ENCODE measurements around the gene SYNE2.

SYNE2 gene

GRCh38 chr14:63878052-63878451, 25.2 kb downstream of the SYNE2 start:
- Histone ChIP-seq H3K4me1 (ENCODE audit: control insufficient read depth, insufficient read depth, low read length) (peaks cover 9% of the 10 kb centered on the region), H3K9me3 (ENCODE audit: control insufficient read depth, insufficient read depth, low read length) (no peaks in the 10 kb centered on the region), H3K9ac (ENCODE audit: low read depth, low read length) (no peak overlapping the region), H3K4me3 (ENCODE audit: low read depth, low read length) (no peak overlapping the region), H3K27me3 (ENCODE audit: control insufficient read depth, insufficient read depth, low read length) (no peaks in the 10 kb centered on the region), H3K36me3 (ENCODE audit: control insufficient read depth, insufficient read depth, low read length) (no peaks in the 10 kb centered on the region)

DNA sequence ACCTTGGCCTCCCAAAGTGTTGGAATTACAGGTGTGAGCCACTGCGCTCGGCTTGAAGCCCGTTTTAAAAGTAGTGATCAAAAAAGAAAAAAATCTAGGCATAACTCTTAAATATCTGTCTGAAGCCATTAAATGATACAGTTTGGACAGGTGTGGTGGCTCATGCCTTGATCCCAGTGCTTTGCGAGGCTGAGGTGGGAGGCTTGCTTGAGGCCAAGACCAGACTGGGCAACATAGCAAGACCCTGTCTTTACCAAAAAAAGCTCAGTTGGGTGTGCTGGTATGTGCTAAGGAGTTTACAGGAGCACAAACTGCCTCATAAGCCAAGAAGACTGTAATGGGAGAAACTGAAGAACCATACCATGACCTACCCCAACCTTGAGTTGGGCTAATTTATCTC, 26.0 kb downstream of the SYNE2 start:
- no peak overlapping the region for H3K9ac ChIP-seq (ENCODE audit: low read depth, low read length)
- H3K36me3 ChIP-seq (ENCODE audit: control insufficient read depth, insufficient read depth, low read length): no peaks in the 10 kb centered on the region

GRCh38 chr14:63881926-63882325, 29.1 kb downstream of the SYNE2 start:
- H3K9ac ChIP-seq (ENCODE audit: low read depth, low read length): no peak overlapping the region
- H3K4me1 ChIP-seq (ENCODE audit: control insufficient read depth, insufficient read depth, low read length): no peaks in the 10 kb centered on the region
- no peak overlapping the region for H3K4me3 ChIP-seq (ENCODE audit: low read depth, low read length)
- H3K9me3 ChIP-seq (ENCODE audit: control insufficient read depth, insufficient read depth, low read length): no peaks in the 10 kb centered on the region
- no peaks in the 10 kb centered on the region for H3K27me3 ChIP-seq (ENCODE audit: control insufficient read depth, insufficient read depth, low read length)
- no peaks in the 10 kb centered on the region for H3K36me3 ChIP-seq (ENCODE audit: control insufficient read depth, insufficient read depth, low read length)

More for the DNA sequence above, 26.0 kb downstream of the SYNE2 start:
- H3K9me3 ChIP-seq (ENCODE audit: control insufficient read depth, insufficient read depth, low read length): no peaks in the 10 kb centered on the region
- no peaks in the 10 kb centered on the region for H3K27me3 ChIP-seq (ENCODE audit: control insufficient read depth, insufficient read depth, low read length)
- H3K4me1 ChIP-seq (ENCODE audit: control insufficient read depth, insufficient read depth, low read length): peaks cover 8% of the 10 kb centered on the region
- H3K4me3 ChIP-seq (ENCODE audit: low read depth, low read length): no peak overlapping the region

GRCh38 chr14:63887899-63888298, 35.1 kb downstream of the SYNE2 start:
- Histone ChIP-seq H3K4me1 (ENCODE audit: control insufficient read depth, insufficient read depth, low read length) (peaks cover 21% of the 10 kb centered on the region), H3K36me3 (ENCODE audit: control insufficient read depth, insufficient read depth, low read length) (no peaks in the 10 kb centered on the region), H3K4me3 (ENCODE audit: low read depth, low read length) (no peak overlapping the region), H3K27me3 (ENCODE audit: control insufficient read depth, insufficient read depth, low read length) (no peaks in the 10 kb centered on the region), H3K9ac (ENCODE audit: low read depth, low read length) (no peak overlapping the region), H3K9me3 (ENCODE audit: control insufficient read depth, insufficient read depth, low read length) (no peaks in the 10 kb centered on the region)

- Histone ChIP-seq H3K9ac (ENCODE audit: low read depth, low read length) (no peak overlapping the region), H3K4me3 (ENCODE audit: low read depth, low read length) (no peak overlapping the region), H3K27me3 (ENCODE audit: control insufficient read depth, insufficient read depth, low read length) (no peaks in the 10 kb centered on the region), H3K9me3 (ENCODE audit: control insufficient read depth, insufficient read depth, low read length) (no peaks in the 10 kb centered on the region), H3K36me3 (ENCODE audit: control insufficient read depth, insufficient read depth, low read length) (no peaks in the 10 kb centered on the region), H3K4me1 (ENCODE audit: control insufficient read depth, insufficient read depth, low read length) (peaks cover 21% of the 10 kb centered on the region)
Observed at GRCh38 chr14:63890553-63890952, 37.7 kb downstream of the SYNE2 start.

GRCh38 chr14:63891148-63891975, 38.6 kb downstream of the SYNE2 start:
- Histone ChIP-seq H3K27me3 (ENCODE audit: control insufficient read depth, insufficient read depth, low read length) (no peaks in the 10 kb centered on the region), H3K9me3 (ENCODE audit: control insufficient read depth, insufficient read depth, low read length) (no peaks in the 10 kb centered on the region), H3K4me3 (ENCODE audit: low read depth, low read length) (no peak overlapping the region), H3K36me3 (ENCODE audit: control insufficient read depth, insufficient read depth, low read length) (no peaks in the 10 kb centered on the region), H3K4me1 (ENCODE audit: control insufficient read depth, insufficient read depth, low read length) (peaks cover 21% of the 10 kb centered on the region), H3K9ac (ENCODE audit: low read depth, low read length) (no peak overlapping the region)

DNA sequence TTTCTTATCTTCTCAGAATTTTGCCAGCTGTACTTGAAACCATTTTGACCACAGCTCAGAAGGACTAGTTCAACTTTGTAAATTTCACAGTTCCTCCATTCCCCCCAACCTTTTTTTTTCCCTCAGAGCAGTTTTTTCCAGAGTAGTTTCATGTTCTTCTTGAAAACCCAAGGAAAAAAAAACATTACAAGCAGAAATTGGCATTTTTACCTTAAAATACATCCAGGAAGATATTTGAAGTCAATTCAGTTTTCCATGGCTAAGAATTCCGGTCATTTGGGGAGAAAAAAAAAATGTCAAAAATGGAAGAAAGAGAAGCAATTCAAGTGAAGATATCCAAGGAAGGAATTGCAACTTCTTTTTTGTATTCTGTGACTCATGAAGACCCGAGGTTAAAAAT, 39.5 kb downstream of the SYNE2 start:
- no peak overlapping the region for H3K9ac ChIP-seq (ENCODE audit: low read depth, low read length)
- no peaks in the 10 kb centered on the region for H3K36me3 ChIP-seq (ENCODE audit: control insufficient read depth, insufficient read depth, low read length)
- H3K4me3 ChIP-seq (ENCODE audit: low read depth, low read length): no peak overlapping the region
- H3K4me1 ChIP-seq (ENCODE audit: control insufficient read depth, insufficient read depth, low read length): peaks cover 21% of the 10 kb centered on the region
- no peaks in the 10 kb centered on the region for H3K27me3 ChIP-seq (ENCODE audit: control insufficient read depth, insufficient read depth, low read length)
- H3K9me3 ChIP-seq (ENCODE audit: control insufficient read depth, insufficient read depth, low read length): no peaks in the 10 kb centered on the region

GRCh38 chr14:63893701-63894458, 41.1 kb downstream of the SYNE2 start:
- Histone ChIP-seq H3K9ac (ENCODE audit: low read depth, low read length) (no peak overlapping the region), H3K9me3 (ENCODE audit: control insufficient read depth, insufficient read depth, low read length) (no peaks in the 10 kb centered on the region), H3K27me3 (ENCODE audit: control insufficient read depth, insufficient read depth, low read length) (no peaks in the 10 kb centered on the region), H3K4me1 (ENCODE audit: control insufficient read depth, insufficient read depth, low read length) (peaks cover 21% of the 10 kb centered on the region), H3K36me3 (ENCODE audit: control insufficient read depth, insufficient read depth, low read length) (no peaks in the 10 kb centered on the region), H3K4me3 (ENCODE audit: low read depth, low read length) (no peak overlapping the region)

DNA sequence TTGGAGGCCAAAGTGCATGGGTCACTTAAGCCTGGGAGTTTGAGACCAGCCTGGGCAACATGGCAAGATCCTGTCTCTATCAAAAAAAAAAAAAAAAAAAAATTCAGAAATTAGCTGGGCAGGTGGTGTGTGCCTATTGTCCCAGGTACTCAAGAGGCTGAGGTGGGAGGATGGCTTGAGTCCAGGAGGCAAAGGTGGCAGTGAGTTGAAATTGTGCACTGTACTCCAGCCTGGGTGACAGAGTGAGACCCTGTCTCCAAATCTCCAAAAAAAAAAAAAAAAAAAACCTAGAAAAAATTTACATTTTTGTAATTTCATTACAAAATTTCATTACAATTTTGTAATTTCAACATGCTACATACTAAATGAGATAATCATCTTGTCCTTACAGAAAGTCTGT, 42.7 kb downstream of the SYNE2 start:
- no peaks in the 10 kb centered on the region for H3K27me3 ChIP-seq (ENCODE audit: control insufficient read depth, insufficient read depth, low read length)
- no peaks in the 10 kb centered on the region for H3K9me3 ChIP-seq (ENCODE audit: control insufficient read depth, insufficient read depth, low read length)
- no peak overlapping the region for H3K9ac ChIP-seq (ENCODE audit: low read depth, low read length)
- H3K4me1 ChIP-seq (ENCODE audit: control insufficient read depth, insufficient read depth, low read length): peaks cover 13% of the 10 kb centered on the region
- no peak overlapping the region for H3K4me3 ChIP-seq (ENCODE audit: low read depth, low read length)
- no peaks in the 10 kb centered on the region for H3K36me3 ChIP-seq (ENCODE audit: control insufficient read depth, insufficient read depth, low read length)

- Histone ChIP-seq H3K9ac (ENCODE audit: low read depth, low read length) (no peak overlapping the region), H3K4me1 (ENCODE audit: control insufficient read depth, insufficient read depth, low read length) (peaks cover 7% of the 10 kb centered on the region), H3K4me3 (ENCODE audit: low read depth, low read length) (no peak overlapping the region), H3K36me3 (ENCODE audit: control insufficient read depth, insufficient read depth, low read length) (no peaks in the 10 kb centered on the region), H3K9me3 (ENCODE audit: control insufficient read depth, insufficient read depth, low read length) (no peaks in the 10 kb centered on the region), H3K27me3 (ENCODE audit: control insufficient read depth, insufficient read depth, low read length) (no peaks in the 10 kb centered on the region)
Observed at GRCh38 chr14:63896278-63896720, 43.5 kb downstream of the SYNE2 start.

DNA sequence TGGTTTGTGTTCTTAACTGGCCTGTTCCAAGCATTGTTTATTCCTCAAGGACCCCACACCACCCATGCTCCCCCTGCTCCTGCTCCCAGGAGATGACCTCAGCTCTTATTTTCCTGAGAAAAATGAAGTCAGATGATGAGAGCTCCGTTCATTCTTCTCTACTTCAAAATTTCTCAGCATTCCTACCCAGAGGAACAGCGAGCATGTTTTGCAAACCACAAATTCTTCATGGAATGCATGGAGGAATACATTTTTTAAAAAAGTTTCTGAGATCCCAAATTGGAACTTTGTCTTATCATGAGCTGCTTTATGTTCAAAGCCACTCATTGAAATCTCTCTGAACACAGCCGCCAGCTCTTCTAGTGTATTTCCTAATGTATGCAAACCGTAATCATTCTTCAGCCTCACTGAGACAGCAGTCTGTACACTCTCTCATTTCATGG, 44.9 kb downstream of the SYNE2 start:
- Histone ChIP-seq H3K4me1 (ENCODE audit: control insufficient read depth, insufficient read depth, low read length) (no peaks in the 10 kb centered on the region), H3K36me3 (ENCODE audit: control insufficient read depth, insufficient read depth, low read length) (no peaks in the 10 kb centered on the region), H3K4me3 (ENCODE audit: low read depth, low read length) (no peak overlapping the region), H3K9ac (ENCODE audit: low read depth, low read length) (no peak overlapping the region), H3K9me3 (ENCODE audit: control insufficient read depth, insufficient read depth, low read length) (no peaks in the 10 kb centered on the region), H3K27me3 (ENCODE audit: control insufficient read depth, insufficient read depth, low read length) (no peaks in the 10 kb centered on the region)

- Histone ChIP-seq H3K4me3 (ENCODE audit: low read depth, low read length) (no peak overlapping the region), H3K9me3 (ENCODE audit: control insufficient read depth, insufficient read depth, low read length) (no peaks in the 10 kb centered on the region), H3K4me1 (ENCODE audit: control insufficient read depth, insufficient read depth, low read length) (no peaks in the 10 kb centered on the region), H3K9ac (ENCODE audit: low read depth, low read length) (no peak overlapping the region), H3K36me3 (ENCODE audit: control insufficient read depth, insufficient read depth, low read length) (no peaks in the 10 kb centered on the region), H3K27me3 (ENCODE audit: control insufficient read depth, insufficient read depth, low read length) (no peaks in the 10 kb centered on the region)
Observed at GRCh38 chr14:63899953-63900352, 47.1 kb downstream of the SYNE2 start.
